H1 (cell line): ENCODE data around the gene ERAP2. TPM values are rescaled to one million over a fixed set of nuclear protein-coding genes. Genes with fewer than 3 reads are reported as not detected.

Experiments used
- CTCF ChIA-PET: fragments of 300-600 bp; sonication (Branson Sonifier 250); formaldehyde crosslinking; loops from one replicate; lab custom pipeline; 2021; ENCODE audit not compliant: partially characterized antibody; lab: Charles Lee
- POLR2A ChIA-PET: fragments of 300-600 bp; sonication (Branson Sonifier 250); formaldehyde crosslinking; loops from one replicate; lab custom pipeline; 2021; ENCODE audit warnings: inconsistent platforms; ENCODE audit not compliant: partially characterized antibody; lab: Charles Lee
- DNase-seq, 2 experiments: peaks; one replicate each; pipeline versions ENCODE4 v3.0.0 to v3.0.0-alpha.2; 2010 to 2022; ENCODE audit warnings: low spot score in 2 of 2, low read depth in 1 of 2, mixed read lengths in 1 of 2
- FAIRE-seq: peaks from 2 replicates; lab custom pipeline; 2011; peaks lifted over from hg19 to GRCh38; lab: Jason Lieb, UNC
- H2AFZ ChIP-seq: 2 replicates; pipeline ENCODE4 v1.8.1; 2012; ENCODE audit warnings: low read length, inconsistent platforms
- H2AK5ac ChIP-seq: 2 replicates; pipeline ENCODE4 v1.6.1; 2013; ENCODE audit warnings: low read depth, low read length
- H2BK120ac ChIP-seq: replicated peaks from 2 replicates; pipeline ENCODE3; 2013; ENCODE audit warnings: low read depth, low read length, inconsistent platforms
- H2BK12ac ChIP-seq: 2 replicates; pipeline ENCODE4 v1.6.1; 2013; ENCODE audit warnings: low read depth, low read length
- H2BK15ac ChIP-seq: 2 replicates; pipeline ENCODE4 v1.6.1; 2013; ENCODE audit warnings: low read length
- H2BK20ac ChIP-seq: 2 replicates; pipeline ENCODE4 v1.6.1; 2013; ENCODE audit warnings: low read length
- H2BK5ac ChIP-seq: 2 replicates; pipeline ENCODE4 v1.6.1; 2013; ENCODE audit warnings: low read depth, low read length
- H3K14ac ChIP-seq: 2 replicates; pipeline ENCODE4 v1.6.1; 2013; ENCODE audit warnings: inconsistent platforms; ENCODE audit not compliant: insufficient read length
- H3K18ac ChIP-seq: 2 replicates; pipeline ENCODE4 v1.6.1; 2013; ENCODE audit warnings: low read length; ENCODE audit errors: extremely low read depth
- H3K23ac ChIP-seq: 2 replicates; pipeline ENCODE4 v1.6.1; 2013; ENCODE audit warnings: inconsistent platforms; ENCODE audit not compliant: insufficient read length
- H3K23me2 ChIP-seq: 2 replicates; pipeline ENCODE4 v1.6.1; 2013; ENCODE audit warnings: low read depth, low read length
- H3K27ac ChIP-seq: 2 replicates; pipeline ENCODE4 v1.6.1; 2011; ENCODE audit warnings: low read depth, low read length, inconsistent platforms
- H3K27me3 ChIP-seq, 4 experiments: replicated peaks in 1 of 4; 1 replicate in 1 of 4; 2 replicates in 3 of 4; pipeline versions ENCODE4 v1.6.1 to v1.8.1; 2011 to 2013; ENCODE audit warnings: low read length in 3 of 4, mild to moderate bottlenecking in 3 of 4, inconsistent platforms in 2 of 4, mixed read lengths in 2 of 4, moderate library complexity in 1 of 4; ENCODE audit not compliant: control insufficient read depth in 3 of 4, insufficient read depth in 3 of 4; ENCODE audit errors: extremely low read depth in 1 of 4
- H3K36me3 ChIP-seq, 4 experiments: 2 replicates each; pipeline versions ENCODE4 v1.6.1 to v1.8.1; 2011 to 2013; ENCODE audit warnings: mild to moderate bottlenecking in 4 of 4, low read length in 3 of 4, moderate library complexity in 2 of 4, control low read depth in 1 of 4, inconsistent platforms in 1 of 4; ENCODE audit not compliant: insufficient read depth in 4 of 4, control insufficient read depth in 2 of 4
- H3K4ac ChIP-seq: replicated peaks from 2 replicates; pipeline ENCODE3; 2013; ENCODE audit warnings: low read length, low read depth, mixed read lengths, inconsistent platforms; ENCODE audit not compliant: insufficient read length
- H3K4me1 ChIP-seq, 4 experiments: replicated peaks in 1 of 4; 1 replicate in 1 of 4; 2 replicates in 3 of 4; pipeline versions ENCODE4 v1.6.1 to v1.8.1; 2011 to 2013; ENCODE audit warnings: low read length in 3 of 4, inconsistent platforms in 2 of 4, mixed read lengths in 1 of 4; ENCODE audit not compliant: insufficient read depth in 4 of 4, control insufficient read depth in 3 of 4
- H3K4me2 ChIP-seq, 2 experiments: 2 replicates each; pipeline versions ENCODE4 v1.6.1 to v1.8.1; 2011 to 2013; ENCODE audit warnings: low read depth in 2 of 2, low read length in 2 of 2, control low read depth in 1 of 2, inconsistent platforms in 1 of 2, mild to moderate bottlenecking in 1 of 2; ENCODE audit not compliant: insufficient read depth in 1 of 2
- H3K4me3 ChIP-seq, 4 experiments: fragments of 200-600, 300-600 bp in 1 of 4; sonication (generic), shearing (Covaris generic), sonication (Bioruptor Twin) in 1 of 4; 2 replicates each; pipeline versions ENCODE4 v1.5.1 to v1.8.1; 2011 to 2016; ENCODE audit warnings: low read length in 4 of 4, low read depth in 3 of 4, control low read depth in 2 of 4, inconsistent platforms in 2 of 4, mild to moderate bottlenecking in 2 of 4, mixed read lengths in 1 of 4, moderate library complexity in 1 of 4; ENCODE audit not compliant: insufficient read depth in 2 of 4; ENCODE audit errors: extremely low read depth in 1 of 4
- H3K56ac ChIP-seq: replicated peaks from 2 replicates; pipeline ENCODE3; 2013; ENCODE audit warnings: low read depth, mild to moderate bottlenecking, mixed read lengths, low read length, inconsistent platforms; ENCODE audit not compliant: insufficient read length
- H3K79me1 ChIP-seq: 2 replicates; pipeline ENCODE4 v1.6.1; 2013; ENCODE audit warnings: low read depth, low read length, control low read depth
- H3K79me2 ChIP-seq, 2 experiments: 2 replicates each; pipeline versions ENCODE4 v1.6.1 to v1.8.1; 2012 to 2013; ENCODE audit warnings: low read length in 2 of 2, mild to moderate bottlenecking in 2 of 2, inconsistent platforms in 1 of 2; ENCODE audit not compliant: insufficient read depth in 2 of 2, control insufficient read depth in 1 of 2
- H3K9ac ChIP-seq, 4 experiments: replicated peaks in 1 of 4; 1 replicate in 1 of 4; 2 replicates in 3 of 4; pipeline versions ENCODE4 v1.6.1 to v1.8.1; 2011 to 2013; ENCODE audit warnings: low read depth in 3 of 4, low read length in 3 of 4, control low read depth in 2 of 4, mild to moderate bottlenecking in 2 of 4, moderate library complexity in 2 of 4, inconsistent platforms in 1 of 4; ENCODE audit errors: extremely low read depth in 1 of 4
- H3K9me3 ChIP-seq, 2 experiments: 2 replicates each; pipeline versions ENCODE4 v1.6.1 to v1.8.1; 2012 to 2013; ENCODE audit warnings: mild to moderate bottlenecking in 2 of 2, moderate library complexity in 2 of 2, control low read depth in 1 of 2, inconsistent platforms in 1 of 2, low read depth in 1 of 2, low read length in 1 of 2, mixed read lengths in 1 of 2; ENCODE audit not compliant: insufficient read depth in 2 of 2
- H4K20me1 ChIP-seq, 2 experiments: replicated peaks in 1 of 2; 2 replicates each; pipeline versions ENCODE3 to v1.8.1; 2011 to 2013; ENCODE audit warnings: inconsistent platforms in 2 of 2, low read length in 2 of 2, mild to moderate bottlenecking in 1 of 2; ENCODE audit not compliant: insufficient read depth in 2 of 2, control insufficient read depth in 1 of 2
- H4K5ac ChIP-seq: 2 replicates; pipeline ENCODE4 v1.6.1; 2013; ENCODE audit warnings: low read length, low read depth, mixed read lengths, inconsistent platforms; ENCODE audit not compliant: insufficient read length
- H4K8ac ChIP-seq: 2 replicates; pipeline ENCODE4 v1.8.0; 2013; ENCODE audit warnings: mild to moderate bottlenecking, moderate library complexity, low read length, inconsistent platforms; ENCODE audit not compliant: insufficient read depth; ENCODE audit errors: extremely low read depth
- H4K91ac ChIP-seq: replicated peaks from 2 replicates; pipeline ENCODE3; 2013; ENCODE audit warnings: low read length, mixed read lengths, inconsistent platforms; ENCODE audit not compliant: insufficient read length
- WGBS, 2 experiments: shearing (Covaris generic) in 1 of 2; methylation state at CpG; one replicate each; pipeline versions ENCODE4 v1.1.6 to v1.1.7; 2013 to 2015; ENCODE audit warnings: low lambda C conversion rate in 2 of 2, mixed read lengths in 2 of 2, inconsistent platforms in 1 of 2, low coverage in 1 of 2, missing lambda C conversion rate in 1 of 2; ENCODE audit not compliant: insufficient replicate concordance in 2 of 2, insufficient coverage in 1 of 2, insufficient read length in 1 of 2; ENCODE audit errors: extremely low coverage in 1 of 2, missing lambda C conversion rate in 1 of 2; 5-methylcytosine and 5-hydroxymethylcytosine counted together
- polyA plus RNA-seq, 7 experiments: library from polyadenylated mRNA; depleted of rRNA in 3 of 7; stranded (reverse) in 5 of 7; unstranded in 2 of 7; fragments of >200 nt in 5 of 7; fragments of 200-250 nt in 2 of 7; gene quantifications; 1 replicate in 5 of 7; 2 replicates in 1 of 7; 4 replicates in 1 of 7; pipeline versions ENCODE4 v1.2.1 to v1.2.3, GENCODE V29; 2011 to 2013; ENCODE audit warnings: missing spikeins in 2 of 7, mixed read lengths in 2 of 7
- total RNA-seq: library from RNA; stranded (reverse); fragmentation: NEBNext Ultra II Directional; extraction: Animal tissue kit (Norgen Biotek cat#: 25700); gene quantifications from 2 replicates; pipeline ENCODE4 v1.2.1, GENCODE V29; 2021

The ERAP2 gene
- total and polyA plus RNA-seq, 2 of the 8 experiments (the other 6 are each of a cell fraction or from before 2014, with no cell fraction given), result 0.14 TPM; not detected in 1

GRCh38 chr5:96903300-96903699 lies 27.0 kb downstream of the ERAP2 start:
- Histone ChIP-seq H4K8ac (no peak overlapping the region), H3K79me2 (no peaks in the 10 kb centered on the region), H3K18ac (no peak overlapping the region), H4K20me1 (no peaks in the 10 kb centered on the region), H3K79me1 (no peaks in the 10 kb centered on the region), H4K91ac (no peak overlapping the region), H2AK5ac (no peak overlapping the region), H3K9me3 (no peaks in the 10 kb centered on the region), H3K56ac (no peak overlapping the region), H3K4me1 (no peaks in the 10 kb centered on the region), H2BK20ac (no peak overlapping the region), H2AFZ (no peak overlapping the region), H4K5ac (no peak overlapping the region), H2BK5ac (no peak overlapping the region), H3K27ac (no peak overlapping the region), H3K9ac (no peak overlapping the region), H3K23me2 (no peaks in the 10 kb centered on the region), H3K4me3 (no peak overlapping the region), H3K36me3 (no peaks in the 10 kb centered on the region), H2BK12ac (no peak overlapping the region), H3K4me2 (no peak overlapping the region), H2BK15ac (no peak overlapping the region), H3K27me3 (peaks cover 0 to 1% (median 0%) of the 10 kb centered on the region in 4 experiments; a peak in 1 of 7 replicates), H2BK120ac (no peak overlapping the region), H3K14ac (no peak overlapping the region), H3K4ac (no peak overlapping the region), H3K23ac (no peak overlapping the region)
- FAIRE-seq (no peak), DNase-seq (no peak)
- WGBS, 2 experiments, result 89% methylated on average over 2 of the region's 2 CpGs; no CpG with 5 or more reads in 1 of the 2 experiments
- POLR2A ChIA-PET, result no interaction called here
- CTCF ChIA-PET, result interaction anchor here (0.7 to 1.7 kb wide), 8 partner anchors 11 to 257 kb away, joined by 3 to 4 read pairs (median 3); no protein-coding TSS in a partner anchor
